Fibroblast of gingiva (primary cell): Measurements from ENCODE around the gene CAMK2N1.

ENCODE experiments used
- DNase-seq: peaks from one replicate; pipeline ENCODE4 v3.0.0-alpha.2; 2011; ENCODE audit warnings: low read depth

Gene CAMK2N1

GRCh38 chr1:20478057-20478635, 7.9 kb downstream of the CAMK2N1 start:
- no peak for DNase-seq

- DNase-seq, result no peak
Measured at GRCh38 chr1:20477348-20478056, 8.5 kb downstream of the CAMK2N1 start.

DNA sequence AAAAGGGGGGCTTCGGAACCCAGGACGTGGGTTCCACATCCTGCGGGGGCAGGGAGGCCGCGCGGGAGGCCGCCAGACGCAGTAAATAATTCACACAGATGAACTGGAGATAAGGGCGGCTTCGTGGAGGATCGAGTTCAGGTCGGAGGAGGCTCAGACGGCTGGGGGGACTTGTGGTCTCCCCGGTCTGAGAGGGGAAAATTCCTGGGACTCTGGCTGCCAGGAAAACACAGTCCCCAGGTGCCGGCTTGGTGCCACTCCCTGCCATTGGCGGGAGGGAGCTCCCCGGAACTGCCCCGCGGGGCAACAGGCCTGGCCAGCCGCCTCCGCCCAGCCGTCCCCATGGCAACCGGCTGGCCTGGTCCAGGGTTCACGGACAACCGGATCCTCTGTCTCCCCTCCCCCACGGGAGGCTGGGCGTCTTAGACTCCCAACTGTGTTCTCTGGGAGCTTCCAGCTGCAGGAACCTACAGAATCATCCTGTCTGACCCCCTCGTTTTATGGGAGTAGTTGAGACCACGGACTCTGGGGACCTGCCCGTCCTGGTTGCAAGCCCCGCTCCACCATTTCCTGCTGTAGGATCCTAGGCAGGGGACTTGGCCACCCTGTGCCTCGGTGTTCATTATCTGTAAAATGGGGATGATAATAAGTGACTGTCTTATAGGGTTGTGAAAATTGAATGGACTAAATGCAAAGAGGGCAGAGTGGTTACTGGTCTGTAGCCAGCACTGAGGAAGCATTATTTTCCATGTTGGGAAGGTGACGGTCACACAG, 9.6 kb downstream of the CAMK2N1 start:
- no peak for DNase-seq

DNA sequence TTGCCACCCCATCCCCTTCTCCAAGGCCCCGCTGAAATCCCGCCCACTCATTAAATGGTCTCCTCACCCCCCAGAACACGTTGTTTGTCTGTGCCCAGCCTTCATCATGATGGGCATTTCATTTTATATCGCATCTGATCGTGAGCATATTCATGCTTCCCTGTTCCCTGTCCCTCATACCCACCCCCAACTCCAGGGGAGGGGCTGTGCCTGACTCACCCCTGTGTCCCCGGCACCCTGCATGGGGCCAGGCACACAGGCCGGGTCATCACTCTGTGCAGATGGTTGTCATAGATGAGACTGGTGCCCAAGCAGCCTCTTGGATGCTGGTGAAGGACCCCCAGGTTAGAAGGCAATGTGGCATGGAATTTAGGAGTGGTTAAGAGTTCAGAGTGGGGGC, 11.0 kb downstream of the CAMK2N1 start:
- DNase-seq, result no peak

DNA sequence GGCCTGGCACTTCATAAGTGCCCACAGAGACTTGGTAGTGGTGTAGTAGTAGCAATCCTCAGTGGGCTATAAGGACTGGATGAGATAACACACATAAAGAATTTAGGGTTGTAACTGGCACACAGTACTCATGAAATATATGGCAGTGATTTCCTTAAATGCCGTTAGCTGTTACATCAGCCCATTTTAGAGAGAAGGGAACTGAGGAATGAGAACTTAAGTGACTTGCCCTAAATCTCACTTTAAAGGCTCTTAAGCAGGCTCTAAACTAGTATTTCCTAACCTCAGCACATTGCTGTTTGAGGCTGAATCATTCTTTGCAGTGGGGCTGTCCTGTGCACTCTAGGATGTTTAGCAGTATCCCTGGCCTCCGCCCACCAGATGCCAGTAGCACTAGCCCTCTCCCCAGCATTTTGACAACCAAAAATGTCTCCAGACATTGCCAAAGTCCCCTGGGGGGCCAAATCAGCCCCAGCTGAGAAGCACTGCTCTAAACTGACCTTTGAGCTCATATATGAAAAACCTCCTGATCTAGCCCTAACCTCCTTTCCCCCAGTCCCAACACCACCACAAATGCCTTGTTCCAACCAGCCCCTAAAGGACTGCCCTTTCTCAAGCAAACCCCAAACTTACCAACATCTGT, 11.6 kb downstream of the CAMK2N1 start:
- DNase-seq, result no peak

DNA sequence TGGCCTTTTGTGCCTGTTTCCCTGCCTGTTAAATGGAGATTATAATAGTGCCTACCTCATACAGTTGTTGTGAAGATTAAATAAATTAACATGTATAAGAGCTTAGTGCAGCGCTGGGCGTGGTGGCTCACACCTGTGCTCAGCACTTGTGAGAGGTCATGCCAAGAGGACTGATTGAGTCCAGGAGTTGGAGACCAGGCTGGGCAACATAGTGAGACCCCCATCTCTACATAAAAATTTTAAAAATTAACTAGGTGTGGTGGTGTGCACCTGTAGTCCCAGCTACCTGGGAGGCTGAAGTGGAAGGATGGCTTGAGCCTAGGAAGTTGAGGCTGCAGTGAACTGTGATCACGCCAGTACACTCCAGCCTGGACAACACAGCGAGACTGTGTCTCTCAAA, 12.1 kb downstream of the CAMK2N1 start:
- no peak for DNase-seq

- no peak for DNase-seq
Measured at GRCh38 chr1:20472860-20473711, 12.9 kb downstream of the CAMK2N1 start.

DNA sequence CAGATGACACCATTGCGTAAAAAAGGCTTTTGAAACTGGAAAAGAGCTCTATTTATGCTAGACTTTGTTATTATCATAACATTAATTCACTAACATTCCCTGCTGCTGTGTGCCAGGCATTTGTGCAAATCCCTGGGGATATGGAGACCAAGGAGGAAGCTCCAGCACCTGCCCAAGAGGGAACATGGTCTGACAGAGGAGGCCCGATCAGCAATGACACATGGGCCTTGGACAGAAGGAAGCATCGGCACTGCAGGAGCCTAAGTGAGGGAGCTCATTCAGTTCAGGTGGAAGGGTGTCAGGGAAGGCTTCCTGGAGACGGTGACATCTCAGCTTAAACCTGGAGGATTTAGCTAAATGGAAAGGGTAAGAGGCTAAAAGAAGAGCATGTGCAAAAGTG, 13.9 kb downstream of the CAMK2N1 start:
- no peak for DNase-seq

DNA sequence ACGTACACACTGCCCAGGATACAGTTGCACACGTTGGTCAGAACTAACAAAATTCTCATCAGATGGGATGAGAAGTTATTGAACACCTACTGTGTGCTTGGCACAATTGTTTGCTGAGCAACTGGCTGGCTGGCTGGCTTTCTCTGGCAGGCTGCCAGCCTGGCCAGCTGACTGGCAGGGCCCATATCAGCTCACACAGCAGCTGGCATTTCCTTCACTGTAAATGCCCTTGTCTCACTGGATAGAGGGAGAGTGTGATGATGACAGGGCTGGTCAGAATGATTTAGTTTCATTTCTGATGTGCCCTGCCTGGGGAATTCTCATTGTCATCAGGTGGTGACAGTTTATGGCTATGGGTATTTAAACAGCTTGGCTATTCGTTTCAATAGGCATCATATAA, 15.8 kb downstream of the CAMK2N1 start:
- DNase-seq, result no peak

DNA sequence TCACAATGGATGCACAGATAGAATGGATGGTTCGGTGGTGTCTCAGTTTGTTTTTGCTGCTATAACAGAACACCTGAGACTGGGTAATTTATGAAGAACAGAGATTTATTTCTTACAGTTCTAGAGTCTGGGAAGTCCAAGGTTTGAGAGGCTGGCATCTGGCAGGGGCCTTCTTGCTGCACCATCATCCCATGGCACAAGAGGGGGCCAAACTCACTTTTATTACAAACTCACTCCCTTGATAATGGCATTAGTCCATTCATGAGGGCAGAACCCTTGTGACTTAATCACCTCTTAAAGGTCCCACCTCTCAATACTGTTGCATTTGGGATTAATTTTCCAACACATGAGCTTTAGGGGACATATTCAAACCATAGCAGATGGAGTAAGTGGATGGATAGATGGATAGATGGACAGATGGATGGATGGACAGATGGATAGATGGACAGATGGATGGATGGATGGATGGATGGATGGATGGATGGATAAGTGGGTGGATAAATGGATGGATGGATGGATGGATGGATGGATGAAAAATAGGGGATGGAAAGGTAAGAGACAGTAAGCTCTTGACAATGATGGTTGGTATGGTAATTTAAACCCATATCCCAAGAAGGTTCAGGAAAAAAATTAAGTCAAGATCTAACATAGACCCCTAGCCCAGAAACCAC, 16.5 kb downstream of the CAMK2N1 start:
- no peak for DNase-seq

DNA sequence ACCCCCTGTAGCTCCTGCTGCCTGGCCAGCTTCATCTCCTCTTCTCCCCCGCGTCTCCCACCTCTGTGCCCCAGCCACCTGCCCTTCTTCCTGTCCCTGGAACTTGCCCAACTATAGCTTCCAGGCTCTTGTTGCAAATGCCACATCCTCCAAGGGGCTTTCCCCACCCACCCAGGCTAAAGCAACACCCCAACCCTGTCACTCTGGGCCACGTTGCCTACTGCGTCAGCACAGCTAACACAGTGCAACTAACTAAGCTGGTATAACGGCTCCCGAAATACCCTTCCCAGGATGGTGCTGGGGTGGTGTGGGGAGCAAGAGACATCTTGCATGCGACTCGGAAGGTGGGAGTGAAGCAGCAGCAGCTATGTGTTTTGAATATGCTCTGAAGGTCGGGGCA, 19.7 kb downstream of the CAMK2N1 start:
- no peak for DNase-seq

DNA sequence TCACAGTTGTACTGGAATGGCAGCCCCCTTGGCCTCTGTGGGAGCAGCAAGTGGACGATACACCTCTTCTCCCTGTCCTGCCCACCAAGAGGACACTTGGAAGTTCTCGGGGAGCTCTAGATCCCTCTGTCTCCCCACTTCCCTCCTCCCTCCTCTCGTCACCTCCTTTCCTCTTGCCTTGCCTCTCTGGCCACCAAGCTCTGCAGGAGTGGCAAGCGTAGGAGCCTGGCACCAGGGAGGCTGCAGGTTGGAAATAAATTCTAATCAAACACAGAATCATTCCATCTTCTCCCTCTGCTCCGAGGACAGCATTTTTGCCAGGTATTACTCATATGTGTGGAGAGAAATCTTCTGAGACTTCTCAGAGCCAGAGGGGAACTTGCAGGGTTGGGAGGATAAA, 20.8 kb downstream of the CAMK2N1 start:
- no peak for DNase-seq

- DNase-seq, result no peak
Measured at GRCh38 chr1:20463502-20463901, 22.5 kb downstream of the CAMK2N1 start.

GRCh38 chr1:20462397-20462796, 23.6 kb downstream of the CAMK2N1 start:
- DNase-seq, result no peak

DNA sequence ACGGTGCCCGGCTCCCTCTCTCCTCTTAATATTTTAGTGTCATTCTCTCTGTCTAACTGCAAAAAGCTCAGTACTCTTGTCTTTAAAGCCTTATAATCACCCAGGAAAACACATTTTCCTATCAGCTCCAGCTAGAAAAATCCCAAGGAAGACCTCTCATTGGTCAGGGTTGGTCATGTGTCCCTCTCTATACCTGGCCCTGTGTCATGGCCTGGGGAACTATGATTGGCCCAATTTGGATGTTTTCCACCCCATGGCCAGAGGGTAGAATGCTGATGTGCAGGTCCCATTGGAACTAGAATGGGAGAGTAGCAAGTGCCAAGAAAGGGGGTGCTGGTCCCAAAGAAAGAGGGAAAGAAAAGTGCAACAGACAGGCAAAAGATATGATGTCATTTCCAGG, 27.3 kb downstream of the CAMK2N1 start:
- DNase-seq, result no peak

- DNase-seq, result no peak
Measured at GRCh38 chr1:20454004-20454403, 32.0 kb downstream of the CAMK2N1 start.

GRCh38 chr1:20449735-20450311, 36.2 kb downstream of the CAMK2N1 start:
- peak; percentile 93 for DNase-seq

GRCh38 chr1:20448671-20449071, 37.3 kb downstream of the CAMK2N1 start:
- DNase-seq, result peak; percentile 58

GRCh38 chr1:20447794-20448193, 38.2 kb downstream of the CAMK2N1 start:
- no peak for DNase-seq

GRCh38 chr1:20446796-20447195, 39.2 kb downstream of the CAMK2N1 start:
- DNase-seq, result peak; percentile 64

DNA sequence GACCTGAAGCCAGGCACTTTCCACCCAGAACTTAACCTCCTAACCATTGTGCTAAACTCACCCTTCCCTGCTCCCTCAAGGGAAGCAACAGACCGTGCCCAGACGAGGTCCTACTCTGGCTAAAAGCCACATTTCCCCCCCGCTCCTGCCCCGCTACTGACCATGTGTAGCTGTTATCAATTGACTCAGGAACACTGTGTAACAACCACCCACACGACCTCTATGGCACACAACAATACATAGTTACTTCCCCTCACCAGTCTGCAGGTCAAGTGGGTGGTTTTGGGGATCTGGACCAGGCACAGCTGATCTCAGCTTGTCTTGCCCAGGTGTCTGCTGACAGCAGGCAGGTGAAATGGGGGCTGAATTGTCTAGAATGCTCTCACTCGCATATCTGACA, 40.1 kb downstream of the CAMK2N1 start:
- DNase-seq, result no peak
